PC-3 (cell line): ENCODE results near the gene CD2AP.

Experiments
- CTCF ChIP-seq: fragments of 300-600 bp; sonication (generic); conservative IDR thresholded peaks from 2 replicates; pipeline ENCODE4 v1.5.1; 2017; ENCODE audit warnings: antibody characterized with exemption, low read depth, mild to moderate bottlenecking, low read length
- EZH2 ChIP-seq: fragments of 300-600 bp; sonication (generic); IDR thresholded peaks from one replicate; pipeline ENCODE4 v1.6.1; 2017; ENCODE audit warnings: antibody characterized with exemption, mild to moderate bottlenecking, low read length; ENCODE audit not compliant: unreplicated experiment
- EZH2phosphoT487 ChIP-seq: fragments of 300-600 bp; sonication (generic); IDR thresholded peaks from 2 replicates; pipeline ENCODE4 v1.6.1; 2018; ENCODE audit warnings: mild to moderate bottlenecking, antibody characterized with exemption, low read length, borderline replicate concordance

DNA sequence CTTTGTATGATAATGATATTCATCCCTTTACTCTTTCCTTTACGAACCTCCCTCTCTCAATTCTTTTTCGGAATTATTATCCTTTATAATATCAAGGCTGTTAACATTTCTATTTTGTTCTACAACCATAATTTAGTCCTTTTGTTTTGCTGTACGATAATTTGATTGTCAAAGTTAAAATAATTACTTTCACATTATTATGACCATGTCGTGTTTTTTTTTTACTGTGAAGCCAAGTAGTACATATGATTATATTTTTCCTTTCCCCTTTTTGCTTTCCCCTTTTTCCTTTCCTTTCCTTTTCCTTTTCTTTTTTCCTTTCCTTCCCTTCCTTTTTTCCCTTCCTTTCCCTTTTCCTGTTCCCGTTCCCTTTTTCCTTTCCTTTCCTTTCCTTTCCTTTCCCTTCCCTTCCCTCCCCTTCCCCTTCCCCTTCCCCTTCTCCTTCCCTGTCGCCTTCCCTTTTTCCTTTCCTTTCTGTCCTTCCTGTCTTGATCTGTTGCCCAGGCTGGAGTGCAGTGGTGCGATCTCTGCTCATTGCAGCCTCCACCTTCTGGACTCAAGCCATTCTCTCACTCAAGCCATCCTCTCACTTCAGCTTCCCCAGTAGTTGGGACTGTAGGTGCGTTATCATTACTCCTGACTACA, 19.5 kb downstream of the CD2AP start:
- TF ChIP-seq EZH2phosphoT487 (no peak), CTCF (no peak), EZH2 (no peak)
